Amniotic epithelial cell (primary cell): ENCODE data around the gene ULK4.
"Not testable (repeated sequence)": the region's sequence is repeated elsewhere in the genome, so short reads cannot be mapped to it uniquely, and the experiment has no call there.

Experiments
- DNase-seq: peaks from one replicate; pipeline ENCODE4 v3.0.0-alpha.2; 2010; ENCODE audit warnings: low read depth

The ULK4 gene

DNA sequence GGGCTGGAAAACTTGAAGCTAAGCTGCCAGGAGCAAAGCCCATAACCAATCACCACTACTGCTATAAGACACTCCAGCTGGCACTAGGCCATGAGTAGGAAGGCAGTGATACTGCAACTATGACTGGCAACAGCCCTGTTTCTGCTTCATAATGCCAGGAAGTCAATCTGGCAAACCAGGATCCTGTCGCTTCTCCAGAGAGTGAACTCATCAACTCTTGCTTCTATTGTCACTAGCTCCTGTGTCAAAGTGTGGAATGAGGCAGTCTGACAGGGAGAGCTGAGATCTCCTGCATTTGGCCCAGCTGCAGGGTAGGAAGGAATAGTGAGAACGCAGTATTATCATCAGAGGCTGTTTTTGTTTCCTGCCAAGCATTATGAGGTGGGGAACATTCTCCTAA is 657.3 kb downstream of the ULK4 start:
- no peak for DNase-seq

DNA sequence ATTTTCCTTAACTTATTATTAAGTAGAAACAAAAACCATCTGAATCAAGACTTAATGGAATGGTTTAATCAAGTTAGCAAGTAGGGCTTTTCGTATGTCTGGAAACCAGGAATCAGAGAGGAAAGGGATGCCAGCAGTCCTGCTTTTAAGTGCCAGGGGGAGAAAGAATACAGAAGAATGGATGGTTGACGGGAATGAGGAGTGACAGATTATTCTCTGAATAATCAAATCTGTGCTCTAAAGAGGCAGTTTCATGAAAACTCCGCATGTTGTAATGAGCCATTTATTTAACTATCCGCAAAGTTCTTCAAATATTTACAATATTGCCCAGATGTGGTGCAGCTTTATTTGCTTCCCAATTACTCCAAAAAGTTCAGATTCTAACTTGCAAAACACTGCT is 659.6 kb downstream of the ULK4 start:
- DNase-seq, result no peak

- DNase-seq, result peak; percentile 40
Observed at GRCh38 chr3:41301548-41301947, 660.4 kb downstream of the ULK4 start.

DNA sequence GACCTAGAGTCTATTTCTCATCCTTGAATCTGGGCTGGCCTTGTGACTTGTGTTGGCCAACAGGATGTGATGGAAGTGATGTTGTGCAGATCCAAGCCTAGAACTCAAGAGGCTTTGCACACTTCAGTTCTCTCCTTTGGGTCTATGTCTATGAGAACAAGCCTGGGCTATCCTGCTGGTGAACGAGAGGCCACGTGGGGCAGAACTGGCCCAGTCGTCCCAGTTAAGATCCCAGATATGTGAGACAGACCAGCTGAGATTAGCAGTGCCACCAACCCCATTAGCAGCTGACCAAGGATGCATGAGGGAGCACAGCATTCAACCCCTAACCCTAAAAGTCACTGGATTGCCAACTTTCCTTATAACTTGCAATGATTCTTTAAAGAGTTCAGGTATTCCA is 662.9 kb downstream of the ULK4 start:
- no peak for DNase-seq

DNA sequence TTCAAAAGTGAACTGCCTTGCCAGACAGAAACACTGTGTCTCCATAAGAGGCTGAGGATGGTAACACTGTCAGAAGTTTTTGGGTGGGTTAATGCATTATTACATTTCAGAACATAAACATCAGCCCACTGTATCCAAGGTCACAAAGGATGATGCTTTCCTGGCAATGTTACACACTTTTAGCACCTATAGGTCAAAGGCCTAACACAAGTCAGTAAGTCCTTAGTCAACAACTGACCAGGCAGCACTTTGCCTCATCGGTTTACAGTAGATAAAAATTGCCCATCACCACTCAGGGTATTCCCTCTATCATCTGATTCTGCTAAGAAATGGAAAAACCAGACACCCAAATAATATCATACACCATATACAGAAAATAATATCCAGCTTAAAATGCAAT is 664.2 kb downstream of the ULK4 start:
- no peak for DNase-seq

- DNase-seq, result no peak
Observed at GRCh38 chr3:41296556-41296955, 665.3 kb downstream of the ULK4 start.

GRCh38 chr3:41295740-41296139 is 666.2 kb downstream of the ULK4 start:
- DNase-seq, result no peak

- DNase-seq, result no peak
Observed at GRCh38 chr3:41293169-41293681, 668.7 kb downstream of the ULK4 start.

GRCh38 chr3:41290736-41291135 is 671.2 kb downstream of the ULK4 start:
- no peak for DNase-seq

DNA sequence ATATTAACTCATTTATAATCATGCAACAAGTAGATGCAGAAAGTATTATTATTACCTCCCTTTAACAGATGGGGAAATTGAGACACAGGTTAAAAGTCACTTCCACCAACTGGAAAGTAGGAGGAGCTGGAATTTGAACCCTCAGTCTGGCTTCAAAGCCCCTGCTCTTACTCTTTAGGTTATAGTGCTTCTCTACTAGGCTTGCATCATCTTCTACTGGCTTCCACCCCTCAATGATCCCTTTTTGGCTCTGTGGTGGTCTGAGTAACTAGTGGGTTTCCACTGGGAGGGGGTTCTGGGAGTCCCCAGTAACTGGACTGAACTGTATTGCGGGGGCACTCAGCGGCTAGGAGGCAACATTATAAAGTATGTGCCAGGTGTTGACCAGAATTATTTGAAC is 671.6 kb downstream of the ULK4 start:
- DNase-seq, result no peak

- DNase-seq, result no peak
Observed at GRCh38 chr3:41288785-41289184, 673.1 kb downstream of the ULK4 start.

DNA sequence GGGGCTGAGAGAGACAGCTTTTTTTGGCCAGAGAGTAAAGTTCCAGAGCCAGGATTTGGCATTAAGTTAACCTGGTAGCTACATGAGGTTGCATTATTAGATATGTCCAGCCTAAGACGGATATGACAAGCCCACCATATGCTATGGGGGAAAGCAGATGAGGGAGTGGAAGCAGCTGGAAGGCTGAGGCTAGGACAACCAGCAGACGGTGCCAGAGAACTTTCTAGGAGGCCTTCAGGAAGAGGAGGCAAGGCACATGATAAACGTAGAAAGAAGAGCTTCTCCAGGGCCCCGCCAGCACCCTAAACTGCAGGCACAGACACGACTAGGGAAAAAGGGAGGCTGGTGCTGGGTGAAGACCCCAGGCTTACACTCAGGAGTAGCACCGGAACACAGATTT is 675.6 kb downstream of the ULK4 start:
- DNase-seq, result no peak

DNA sequence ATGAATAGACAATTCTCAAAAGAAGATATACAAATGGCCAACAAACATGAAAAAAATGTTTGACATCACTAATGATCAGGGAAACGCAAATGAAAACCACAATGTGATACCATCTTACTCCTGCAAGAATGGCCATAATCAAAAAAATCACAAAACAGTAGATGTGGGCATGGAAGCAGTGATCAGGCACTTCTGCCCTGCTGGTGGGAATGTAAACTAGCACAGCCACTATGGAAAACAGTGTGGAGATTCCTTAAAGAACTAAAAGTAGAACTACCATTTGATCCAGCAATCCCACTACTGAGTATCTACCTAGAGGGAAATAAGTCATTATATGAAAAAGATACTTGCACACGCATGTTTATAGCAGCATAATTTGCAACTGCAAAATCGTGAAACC is 677.0 kb downstream of the ULK4 start:
- DNase-seq, result not testable (repeated sequence)

- no peak for DNase-seq
Observed at GRCh38 chr3:41277790-41278465, 684.0 kb downstream of the ULK4 start.

DNA sequence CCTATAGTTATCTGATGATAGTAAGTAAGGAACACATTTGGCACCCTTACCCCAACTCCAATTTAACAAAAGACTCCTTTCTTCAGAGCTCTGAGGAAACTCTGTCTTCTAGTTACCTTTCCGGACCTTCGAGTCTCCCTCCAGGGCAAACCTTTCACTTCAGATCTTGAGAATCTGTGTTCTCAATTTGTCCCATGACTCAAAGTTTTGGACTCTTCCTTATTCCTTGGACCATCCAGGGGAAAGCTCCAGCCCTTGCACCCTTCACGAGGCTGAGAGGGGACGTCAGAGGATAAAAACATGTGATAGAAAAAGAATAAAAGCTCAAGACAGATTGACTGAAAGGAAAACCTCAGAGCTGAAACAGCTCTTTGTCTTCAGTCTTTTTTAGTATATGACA is 685.7 kb downstream of the ULK4 start:
- DNase-seq, result no peak

DNA sequence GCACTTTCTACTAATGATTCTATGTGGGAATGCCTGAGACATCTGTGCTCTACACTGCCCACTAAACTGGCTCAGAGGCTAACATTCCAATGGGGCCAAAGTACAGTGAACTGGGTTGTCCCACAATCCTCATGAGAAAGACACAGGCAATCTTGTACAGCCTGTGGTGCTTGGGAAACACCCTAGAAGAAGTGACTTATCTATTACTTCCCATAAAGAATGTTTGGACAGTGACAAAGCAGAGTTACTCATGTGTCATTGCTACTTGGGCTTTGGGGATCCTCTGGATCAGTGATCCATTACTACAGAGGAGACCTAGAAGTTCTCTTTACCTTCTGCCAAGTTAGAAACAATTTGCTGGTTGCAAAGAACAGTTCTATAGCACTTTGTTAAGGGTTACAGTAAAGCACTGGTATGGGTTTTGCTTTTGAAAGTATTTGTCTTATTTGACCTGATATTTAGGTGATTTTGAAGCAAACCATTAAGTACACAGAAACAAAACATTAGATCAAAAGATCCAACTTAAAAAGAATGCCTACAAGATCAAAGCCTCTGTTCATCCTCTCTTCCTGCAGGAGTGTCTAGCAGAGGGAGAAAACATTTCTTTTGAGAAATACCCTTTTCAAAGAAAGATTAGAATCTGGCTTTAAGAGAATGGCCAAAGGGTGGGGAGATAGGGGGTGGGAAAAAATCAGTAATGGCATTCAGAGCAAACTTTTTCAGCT is 686.8 kb downstream of the ULK4 start:
- peak; percentile 13 for DNase-seq

- DNase-seq, result no peak
Observed at GRCh38 chr3:41272667-41273066, 689.2 kb downstream of the ULK4 start.

GRCh38 chr3:41267975-41268640 is 693.8 kb downstream of the ULK4 start:
- DNase-seq, result peak; percentile 88

- peak; percentile 89 for DNase-seq
Observed at GRCh38 chr3:41265823-41266273, 696.1 kb downstream of the ULK4 start.

DNA sequence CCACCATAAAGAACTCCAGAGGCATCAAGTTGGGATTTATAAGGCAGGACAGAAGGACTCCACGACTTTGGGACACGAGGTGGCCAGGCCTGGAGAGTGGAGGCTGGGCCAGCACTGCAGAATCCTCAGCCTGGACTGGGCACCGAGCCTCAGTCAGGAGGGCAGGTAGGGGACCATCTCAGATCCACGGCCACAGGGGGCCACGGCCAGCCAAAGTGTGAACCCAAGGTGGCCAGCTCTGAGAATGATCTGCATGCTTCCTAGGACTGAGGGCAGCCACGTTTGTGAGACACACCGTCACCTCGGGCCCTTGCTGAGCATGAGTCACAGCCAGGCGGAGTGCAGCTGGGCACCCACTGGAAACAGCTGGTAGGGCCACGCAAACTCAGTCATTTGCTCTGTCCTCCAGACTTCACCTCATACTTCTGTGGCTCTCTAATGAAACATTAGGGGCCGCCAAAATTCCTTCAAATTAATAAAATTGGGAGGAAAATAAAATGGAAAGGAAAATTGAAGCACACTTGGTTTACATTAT is 696.8 kb downstream of the ULK4 start:
- DNase-seq, result no peak

DNA sequence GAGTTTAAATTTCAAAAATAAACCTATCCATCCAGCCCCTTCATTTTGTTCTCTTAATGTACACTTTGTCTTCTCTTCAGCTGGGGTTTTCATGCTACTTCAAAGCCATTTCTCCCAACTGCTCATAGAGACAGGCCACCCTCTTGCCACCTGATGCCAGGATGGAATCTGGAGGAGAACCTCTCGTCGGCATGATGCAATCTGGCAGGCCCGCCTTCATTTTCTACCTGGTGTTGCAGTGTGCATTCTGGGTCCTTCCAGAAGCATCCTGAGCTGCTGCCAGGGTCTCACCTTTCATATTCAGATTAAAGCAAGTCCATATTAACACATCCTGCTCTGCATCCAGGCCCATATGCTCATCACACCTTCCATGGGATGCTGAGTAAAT is 701.8 kb downstream of the ULK4 start:
- no peak for DNase-seq

DNA sequence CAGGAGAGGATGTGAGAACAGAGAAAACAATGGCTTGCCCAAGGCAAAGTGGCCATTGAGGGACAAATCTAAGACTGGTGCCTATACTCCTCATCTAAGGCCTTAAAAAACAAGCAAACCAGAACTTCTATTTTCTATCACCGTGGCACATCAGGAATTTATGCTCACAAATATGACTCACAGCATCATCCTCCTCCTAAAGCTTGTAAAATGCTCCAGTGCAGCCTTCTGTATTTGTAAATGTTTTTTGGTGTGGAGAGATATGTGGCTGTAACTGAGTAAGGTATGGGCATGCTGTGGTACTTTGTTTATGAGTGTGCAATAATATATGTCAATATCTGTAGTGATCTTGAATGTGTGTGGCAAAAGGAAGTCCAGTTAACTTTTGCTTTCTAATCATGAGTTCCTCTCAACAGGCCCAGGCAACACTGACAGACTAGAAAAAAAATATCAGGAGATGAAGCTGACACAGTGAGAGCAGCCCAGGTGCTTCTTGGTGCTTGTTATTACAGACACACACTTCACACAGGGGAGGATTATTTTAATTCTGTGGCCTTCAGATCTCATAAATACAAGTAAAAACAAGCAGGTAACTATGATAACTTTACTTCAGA is 702.3 kb downstream of the ULK4 start:
- no peak for DNase-seq
